K562 (cell line): Measurements from ENCODE around the gene GZF1. TPM values are rescaled to one million over a fixed set of nuclear protein-coding genes. Genes with fewer than 3 reads are reported as not detected.
A peak's percentile ranks its signal among the peaks of the same experiment; 100 is the strongest.

ENCODE experiments used
- ATAC-seq: fragments of 200-7000 bp; cut with Tn5 transposase; 3 replicates; pipeline ENCODE4 v1.9.1; 2020; ENCODE audit warnings: moderate library complexity
- BruUV-seq: library from RNA; stranded (reverse); fragments of 400-500 nt; replicated peaks from 2 replicates; lab custom pipeline; 2021; lab: Mats Ljungman, UMichigan
- CTCF ChIA-PET: fragments of 300-600 bp; formaldehyde crosslinking; extraction: SDS; loops from one replicate; lab custom pipeline; 2021; ENCODE audit warnings: low intra/inter-chr PET ratio; lab: Yijun Ruan, JAX
- POLR2A ChIA-PET: fragments of 300-600, 350-650 bp; sonication (Branson Sonifier 250); formaldehyde crosslinking; extraction: SDS; loops from one replicate; lab custom pipeline; 2021; ENCODE audit warnings: antibody characterized with exemption, inconsistent platforms; lab: Yijun Ruan, JAX
- DNase-seq, 4 experiments: peaks; one replicate each; pipeline versions ENCODE4 v3.0.0 to v3.0.0-alpha.2; 2011 to 2018; ENCODE audit warnings: low spot score in 3 of 4, mixed read lengths in 3 of 4; ENCODE audit errors: extremely low read depth in 1 of 4
- FAIRE-seq: peaks from 2 replicates; lab custom pipeline; 2011; peaks lifted over from hg19 to GRCh38; lab: Jason Lieb, UNC
- H2AFZ ChIP-seq: 2 replicates; pipeline ENCODE4 v1.6.0; 2011; ENCODE audit warnings: low read depth, low read length, control low read depth, inconsistent platforms
- H3K27ac ChIP-seq: fragments of 200-600 bp; 3 replicates; pipeline ENCODE4 v1.8.0; 2011; ENCODE audit warnings: low read depth, mild to moderate bottlenecking, control low read depth, inconsistent platforms, low read length, moderate library complexity, mixed read lengths; ENCODE audit errors: extremely low read depth
- H3K27me3 ChIP-seq, 2 experiments: fragments of 300-600 bp in 1 of 2; 2 replicates in 1 of 2; 3 replicates in 1 of 2; pipeline versions ENCODE4 v1.6.0 to v1.8.0; 2011; ENCODE audit warnings: inconsistent platforms in 2 of 2, low read length in 2 of 2, mild to moderate bottlenecking in 1 of 2, mixed read lengths in 1 of 2, moderate library complexity in 1 of 2; ENCODE audit not compliant: control insufficient read depth in 2 of 2, insufficient read depth in 2 of 2
- H3K36me3 ChIP-seq: fragments of 300-600 bp; 3 replicates; pipeline ENCODE4 v1.8.0; 2011; ENCODE audit warnings: mild to moderate bottlenecking, low read length, inconsistent platforms; ENCODE audit not compliant: control insufficient read depth, insufficient read depth
- H3K4me1 ChIP-seq, 2 experiments: fragments of 200-600 bp in 1 of 2; replicated peaks in 1 of 2; 2 replicates in 1 of 2; 3 replicates in 1 of 2; pipeline versions ENCODE4 v1.5.1 to v1.8.0; 2011; ENCODE audit warnings: inconsistent platforms in 2 of 2, low read length in 2 of 2, mild to moderate bottlenecking in 1 of 2, mixed read lengths in 1 of 2, moderate library complexity in 1 of 2; ENCODE audit not compliant: control insufficient read depth in 2 of 2, insufficient read depth in 2 of 2
- H3K4me2 ChIP-seq: 2 replicates; pipeline ENCODE4 v1.6.1; 2011; ENCODE audit warnings: low read length, control low read depth, inconsistent platforms, mixed read lengths; ENCODE audit not compliant: insufficient read depth
- H3K4me3 ChIP-seq: fragments of 200-600 bp; sonication (generic), shearing (Covaris generic); 2 replicates; pipeline ENCODE4 v1.5.1; 2016; ENCODE audit warnings: control low read depth, inconsistent platforms
- H3K79me2 ChIP-seq: fragments of 200-600 bp; 3 replicates; pipeline ENCODE4 v1.8.0; 2011; ENCODE audit warnings: low read length, inconsistent platforms; ENCODE audit not compliant: control insufficient read depth, insufficient read depth
- H3K9ac ChIP-seq, 2 experiments: 2 replicates each; pipeline versions ENCODE4 v1.6.0 to v1.6.1; 2011; ENCODE audit warnings: low read depth in 2 of 2, low read length in 2 of 2, control low read depth in 1 of 2, inconsistent platforms in 1 of 2, mild to moderate bottlenecking in 1 of 2, mixed read lengths in 1 of 2; ENCODE audit not compliant: insufficient read depth in 1 of 2
- H3K9me1 ChIP-seq: one replicate; pipeline ENCODE4 v1.6.0; 2011; ENCODE audit warnings: inconsistent platforms, mild to moderate bottlenecking, low read length, moderate library complexity; ENCODE audit not compliant: control insufficient read depth, insufficient read depth
- H3K9me3 ChIP-seq: replicated peaks from 2 replicates; pipeline ENCODE4 v1.5.1; 2011; ENCODE audit warnings: low read depth, low read length, inconsistent platforms; ENCODE audit not compliant: control insufficient read depth, insufficient read depth
- H4K20me1 ChIP-seq: replicated peaks from 2 replicates; pipeline ENCODE4 v1.6.1; 2011; ENCODE audit warnings: low read length, inconsistent platforms, mixed read lengths; ENCODE audit not compliant: control insufficient read depth, insufficient read depth
- AFF1 ChIP-seq, 2 experiments: fragments of 450-650 bp; IDR thresholded peaks; 2 replicates each; pipeline ENCODE4 v1.6.1; 2018; ENCODE audit warnings: mild to moderate bottlenecking in 2 of 2, low read depth in 1 of 2; ENCODE audit not compliant: partially characterized antibody in 2 of 2
- CEBPZ ChIP-seq: fragments of 150-350 bp; IDR thresholded peaks from 2 replicates; pipeline ENCODE4 v1.6.1; 2014; ENCODE audit warnings: low read depth, mild to moderate bottlenecking, low read length, borderline replicate concordance
- DLX4 ChIP-seq: fragments of 250-450 bp; sonication (Bioruptor Pico); IDR thresholded peaks from 2 replicates; pipeline ENCODE4 v1.6.1; 2021; ENCODE audit warnings: mild to moderate bottlenecking
- MAFF ChIP-seq: IDR thresholded peaks from 2 replicates; pipeline ENCODE4 v1.6.1; 2012; ENCODE audit warnings: low read length, improper control_type of control experiment
- MBD2 ChIP-seq: sonication (generic); IDR thresholded peaks from 2 replicates; pipeline ENCODE4 v1.6.1; 2016; ENCODE audit warnings: low read depth, borderline replicate concordance
- PHTF2 ChIP-seq: fragments of 250-450 bp; sonication (Bioruptor Pico); IDR thresholded peaks from 2 replicates; pipeline ENCODE4 v1.5.0; 2021; ENCODE audit warnings: mild to moderate bottlenecking
- POLR2B ChIP-seq: fragments of 450-650 bp; IDR thresholded peaks from 2 replicates; pipeline ENCODE4 v1.6.1; 2018; ENCODE audit warnings: low read depth; ENCODE audit not compliant: partially characterized antibody
- SMAD2 ChIP-seq: fragments of 150-350 bp; IDR thresholded peaks from 2 replicates; pipeline ENCODE4 v1.6.1; 2014; ENCODE audit warnings: low read depth, mild to moderate bottlenecking, low read length
- SRSF7 ChIP-seq: fragments of 200-400 bp; formaldehyde crosslinking; optimal IDR thresholded peaks from 2 replicates; pipeline ENCODE3; 2017; ENCODE audit warnings: mild to moderate bottlenecking, low read depth, low read length
- ZBTB1 ChIP-seq: sonication (generic); formaldehyde crosslinking; IDR thresholded peaks from 2 replicates; pipeline ENCODE4 v1.8.1; 2023; ENCODE audit warnings: missing genetic modification reagents, low read depth, mild to moderate bottlenecking, borderline replicate concordance
- ZNF740 ChIP-seq, 3 experiments: fragments of 200-800 bp in 1 of 3; sonication (Bioruptor generic) in 1 of 3; sonication (generic) in 1 of 3; formaldehyde crosslinking in 1 of 3; IDR thresholded peaks; 2 replicates each; pipeline versions ENCODE4 v1.6.1 to v1.8.0; 2016 to 2022; ENCODE audit warnings: mild to moderate bottlenecking in 2 of 3, missing compliant biosample characterization in 2 of 3, missing genetic modification characterization in 2 of 3, missing genetic modification reagents in 1 of 3
- WGBS: fragments of 100-300 bp; shearing (Covaris generic); methylation state at CpG from one replicate; pipeline ENCODE4 v1.1.6; 2016; ENCODE audit warnings: low coverage, mixed read lengths; ENCODE audit not compliant: insufficient coverage; ENCODE audit errors: missing lambda C conversion rate; 5-methylcytosine and 5-hydroxymethylcytosine counted together
- in situ Hi-C: fragments of 300-500 bp; cut with MboI; formaldehyde crosslinking; loops from 4 replicates; pipeline ENCODE4 v1.15.0; 2018; ENCODE audit warnings: inconsistent platforms, mixed read lengths
- intact Hi-C: fragments of 100-400 bp; cut with micrococcal nuclease; formaldehyde crosslinking; loops from 2 replicates; pipeline ENCODE4 v1.14.2; 2022
- polyA plus RNA-seq, 8 experiments: library from polyadenylated mRNA; depleted of rRNA in 4 of 8; stranded (reverse) in 5 of 8; unstranded in 3 of 8; fragments of >200 nt; fragmentation: Nextera tagmentation in 2 of 8; fragmentation: Illumina TruSeq in 1 of 8; extraction: Ambion mirVana in 2 of 8; extraction: Trizol in 1 of 8; gene quantifications; 2 replicates each; pipeline versions ENCODE4 v1.2.1 to v1.2.3, GENCODE V29; 2011 to 2014; ENCODE audit warnings: inconsistent platforms in 1 of 8, missing spikeins in 1 of 8
- total RNA-seq, 7 experiments: library from RNA; depleted of rRNA in 6 of 7; stranded (reverse); fragments of >200 nt in 6 of 7; fragmentation: Illumina TruSeq in 2 of 7; extraction: Trizol in 2 of 7; gene quantifications; 2 replicates each; pipeline versions ENCODE4 v1.2.1 to v1.2.3, GENCODE V29; 2011 to 2021; ENCODE audit warnings: low replicate concordance in 1 of 7

Gene GZF1
- total and polyA plus RNA-seq, 9 of the 15 experiments (the other 6 are each of a cell fraction or from before 2014, with no cell fraction given): 1.2 to 15.7 (median 7.4) TPM

GRCh38 chr20:23399568-23400241 lies 37.7 kb downstream of the GZF1 start:
- Histone ChIP-seq H3K4me1 (no peaks in the 10 kb centered on the region), H2AFZ (no peak overlapping the region), H3K4me2 (no peak overlapping the region), H3K4me3 (no peak overlapping the region), H3K9me1 (no peaks in the 10 kb centered on the region), H3K36me3 (peaks cover 49% of the 10 kb centered on the region), H3K9me3 (no peaks in the 10 kb centered on the region), H4K20me1 (no peaks in the 10 kb centered on the region), H3K27ac (no peak overlapping the region), H3K79me2 (peaks cover 26% of the 10 kb centered on the region), H3K27me3 (no peaks in the 10 kb centered on the region), H3K9ac (no peak overlapping the region)
- peak; percentile 37; the same call in 1 of the 3 replicates for ATAC-seq
- POLR2A ChIA-PET: interaction anchor here (0.6 kb wide), 1 partner anchor 17 kb away, joined by 3 read pairs; no protein-coding TSS in a partner anchor
- intact Hi-C loops (no loop called here), in situ Hi-C loops (no loop called here)
- BruUV-seq: no TSS peak
- peak in 2 of 4 experiments; percentile 24 to 26 for DNase-seq
- CTCF ChIA-PET: no interaction called here
- no peak for FAIRE-seq
- 71% methylated on average over 6 of the region's 6 CpGs for WGBS
- TF ChIP-seq ZBTB1 (CRISPR knock-in tag): no peak
- TF ChIP-seq MBD2: no peak
- no peak for TF ChIP-seq ZNF740 (CRISPR knock-in tag; IDR thresholded peaks at IDR 0.05)
- TF ChIP-seq ZNF740 (tag; IDR thresholded peaks at IDR 0.05): no peak
- TF ChIP-seq SRSF7: no peak
- TF ChIP-seq SMAD2: no peak
- no peak for TF ChIP-seq CEBPZ
- no peak for TF ChIP-seq MAFF
- TF ChIP-seq AFF1 (IDR thresholded peaks at IDR 0.05; ENCODE audit: low read depth in 1 of 2, partially characterized antibody in 2 of 2): no peak
- no peak for TF ChIP-seq DLX4 (CRISPR knock-in tag)
- no peak for TF ChIP-seq POLR2B
- no peak for TF ChIP-seq PHTF2 (CRISPR knock-in tag)
